PC-9 (cell line): ENCODE measurements around the gene AQP12B.

Experiments used
- CTCF ChIP-seq: fragments of 200-600 bp; sonication (generic); conservative IDR thresholded peaks from 2 replicates; pipeline ENCODE4 v1.6.1; 2017; ENCODE audit warnings: mixed run types, antibody characterized with exemption, mild to moderate bottlenecking, moderate library complexity
- EZH2 ChIP-seq: fragments of 200-600 bp; sonication (generic); IDR thresholded peaks from 2 replicates; pipeline ENCODE4 v1.8.0; 2017; ENCODE audit warnings: antibody characterized with exemption, low read depth

GRCh38 chr2:240663546-240664190 is 19.0 kb downstream of the AQP12B start:
- TF ChIP-seq EZH2: no peak
- no peak for TF ChIP-seq CTCF
